ENCODE measurements around the gene RHBDD2. TPM values are rescaled to one million over a fixed set of nuclear protein-coding genes. Genes with fewer than 3 reads are reported as not detected.
"Not testable (repeated sequence)": the region's sequence is repeated elsewhere in the genome, so short reads cannot be mapped to it uniquely, and the experiment has no call there.

RHBDD2 gene
- total RNA-seq, 2 experiments from 2014 or later: 25.4 to 48.0 TPM

GRCh38 chr7:75849573-75849972 lies 29.3 kb upstream of the RHBDD2 start:
- Mint-ChIP-seq H3K4me1 (no peaks in the 10 kb centered on the region), H3K9me3 (ENCODE audit: low read depth) (no peaks in the 10 kb centered on the region), H3K27ac (no peak overlapping the region), H3K36me3 (no peaks in the 10 kb centered on the region), H3K4me3 (no peak overlapping the region), H3K27me3 (no peaks in the 10 kb centered on the region)
- ATAC-seq (no peak), DNase-seq (no peak)
- CTCF ChIA-PET: no interaction called here

- Mint-ChIP-seq H3K9me3 (ENCODE audit: low read depth) (no peaks in the 10 kb centered on the region), H3K4me3 (no peak overlapping the region), H3K27me3 (no peaks in the 10 kb centered on the region), H3K27ac (no peak overlapping the region), H3K4me1 (no peaks in the 10 kb centered on the region), H3K36me3 (no peaks in the 10 kb centered on the region)
- CTCF ChIA-PET: no interaction called here
- DNase-seq (no peak), ATAC-seq (no peak)
These were observed 28.6 kb upstream of the RHBDD2 start for GRCh38 chr7:75850235-75850634.

DNA sequence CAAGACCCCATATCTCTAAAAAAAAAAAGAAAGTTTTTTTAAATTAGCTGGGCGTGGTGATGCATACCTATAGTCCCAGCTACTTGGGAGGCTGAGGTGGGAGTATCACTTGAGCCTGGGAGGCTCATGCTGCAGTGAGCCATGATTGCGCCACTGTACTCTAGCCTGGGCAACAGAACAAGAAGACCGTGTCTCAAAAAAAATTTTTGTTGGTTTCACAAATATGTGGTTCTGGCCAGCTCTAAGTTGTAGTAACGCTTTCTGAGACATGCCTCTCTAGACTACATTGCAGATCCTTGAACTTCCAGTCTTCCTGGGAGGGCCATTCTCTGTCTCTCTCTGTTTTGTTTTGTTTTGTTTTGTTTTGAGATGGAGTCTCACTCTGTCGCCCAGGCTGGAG lies 24.6 kb upstream of the RHBDD2 start:
- ATAC-seq (no peak), DNase-seq (no peak)
- H3K36me3 Mint-ChIP-seq: no peaks in the 10 kb centered on the region
- CTCF ChIA-PET: no interaction called here
- H3K27ac Mint-ChIP-seq: no peak overlapping the region
- H3K27me3 Mint-ChIP-seq: peaks cover 4% of the 10 kb centered on the region
- H3K4me3 Mint-ChIP-seq: no peak overlapping the region
- no peaks in the 10 kb centered on the region for H3K9me3 Mint-ChIP-seq (ENCODE audit: low read depth)
- peaks cover 9% of the 10 kb centered on the region for H3K4me1 Mint-ChIP-seq

DNA sequence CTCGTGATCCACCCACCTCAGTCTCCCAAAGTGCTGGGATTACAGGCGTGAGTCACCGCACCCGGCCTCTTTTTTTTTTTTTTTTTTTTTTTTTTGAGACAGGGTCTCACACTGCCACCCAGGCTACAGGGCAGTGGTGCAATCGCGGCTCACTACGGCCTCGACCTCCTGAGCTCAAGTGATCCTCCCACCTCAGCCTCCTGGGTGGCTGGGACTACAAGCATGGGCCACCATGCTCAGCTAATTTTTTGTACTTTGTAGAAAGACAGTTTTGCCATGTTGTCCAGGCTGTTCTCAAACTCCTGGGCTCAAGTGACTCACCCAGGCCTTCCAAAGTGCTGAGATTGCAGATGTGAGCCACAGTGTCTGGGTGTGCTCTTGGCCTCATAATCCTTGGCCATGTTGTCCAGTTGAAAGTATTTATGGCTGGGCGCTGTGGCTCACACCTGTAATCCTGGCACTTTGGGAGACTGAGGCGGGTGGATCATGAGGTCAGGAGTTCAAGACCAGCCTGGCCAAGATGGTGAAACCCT lies 24.0 kb upstream of the RHBDD2 start:
- DNase-seq; H3K27me3 Mint-ChIP-seq; H3K4me3 Mint-ChIP-seq; ATAC-seq; H3K9me3 Mint-ChIP-seq (ENCODE audit: low read depth); H3K36me3 Mint-ChIP-seq; H3K4me1 Mint-ChIP-seq; H3K27ac Mint-ChIP-seq; CTCF ChIA-PET: not testable (repeated sequence)

- Mint-ChIP-seq H3K4me3 (no peak overlapping the region), H3K9me3 (ENCODE audit: low read depth) (no peaks in the 10 kb centered on the region), H3K27me3 (peaks cover 4% of the 10 kb centered on the region), H3K36me3 (no peaks in the 10 kb centered on the region), H3K4me1 (peaks cover 9% of the 10 kb centered on the region), H3K27ac (no peak overlapping the region)
- no peak for ATAC-seq
- no peak for DNase-seq
- CTCF ChIA-PET: no interaction called here
These were observed 22.3 kb upstream of the RHBDD2 start for GRCh38 chr7:75856536-75856935.

DNA sequence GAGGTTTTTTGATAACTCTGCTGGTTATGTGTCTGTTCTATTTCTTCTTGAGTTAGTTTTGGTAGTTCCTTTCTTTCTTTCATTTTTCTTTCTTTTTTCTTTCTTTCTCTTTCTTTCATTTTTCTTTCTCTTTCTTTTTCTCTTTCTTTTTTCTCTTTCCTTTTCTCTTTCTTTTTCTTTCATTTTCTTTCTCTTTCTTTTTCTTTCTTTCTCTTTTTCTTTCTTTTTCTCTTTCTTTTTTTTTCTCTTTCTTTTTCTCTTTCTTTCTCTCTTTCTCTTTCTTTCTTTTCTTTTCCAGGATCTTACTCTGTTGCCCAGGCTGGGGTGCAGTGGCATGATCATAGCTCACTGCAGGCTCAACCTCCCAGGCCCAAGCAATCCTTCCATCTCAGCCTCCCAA lies 20.4 kb upstream of the RHBDD2 start:
- Mint-ChIP-seq H3K4me1 (peaks cover 9% of the 10 kb centered on the region), H3K27ac (peak overlapping the region; percentile 14), H3K9me3 (ENCODE audit: low read depth) (no peaks in the 10 kb centered on the region), H3K36me3 (no peaks in the 10 kb centered on the region), H3K27me3 (peaks cover 4% of the 10 kb centered on the region), H3K4me3 (no peak overlapping the region)
- DNase-seq (no peak), ATAC-seq (no peak)
- CTCF ChIA-PET: no interaction called here

DNA sequence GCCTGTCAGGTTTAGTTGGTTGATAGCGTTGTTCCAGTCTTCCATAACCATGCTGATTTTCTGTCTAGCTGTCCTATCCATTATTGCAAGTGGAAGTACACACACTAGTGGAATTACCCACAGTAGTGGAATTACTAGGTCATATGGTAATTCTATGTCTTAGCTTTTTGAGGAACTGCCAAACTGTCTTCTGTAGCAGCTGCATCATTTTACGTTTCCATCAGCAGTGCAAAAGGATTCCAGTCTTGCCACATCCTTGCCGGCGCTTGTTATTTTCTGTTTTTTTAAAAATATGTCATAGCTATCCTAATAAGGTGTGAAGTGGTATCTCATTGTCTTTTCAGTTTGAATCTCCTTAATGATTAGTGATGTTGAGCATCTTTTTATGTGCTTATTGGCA lies 17.2 kb upstream of the RHBDD2 start:
- H3K27ac Mint-ChIP-seq: no peak overlapping the region
- H3K36me3 Mint-ChIP-seq: no peaks in the 10 kb centered on the region
- ATAC-seq: no peak
- H3K27me3 Mint-ChIP-seq: peaks cover 9% of the 10 kb centered on the region
- H3K9me3 Mint-ChIP-seq (ENCODE audit: low read depth): no peaks in the 10 kb centered on the region
- peaks cover 13% of the 10 kb centered on the region for H3K4me1 Mint-ChIP-seq
- CTCF ChIA-PET: no interaction called here
- no peak for DNase-seq
- H3K4me3 Mint-ChIP-seq: no peak overlapping the region

GRCh38 chr7:75864251-75864650 lies 14.6 kb upstream of the RHBDD2 start:
- not testable (repeated sequence) for DNase-seq; H3K4me1 Mint-ChIP-seq; H3K27me3 Mint-ChIP-seq; ATAC-seq; H3K4me3 Mint-ChIP-seq; H3K9me3 Mint-ChIP-seq (ENCODE audit: low read depth); H3K27ac Mint-ChIP-seq; H3K36me3 Mint-ChIP-seq
- CTCF ChIA-PET: interaction anchor here (0.7 to 4.7 kb wide), 3 partner anchors 10 to 156 kb away, joined by 3 to 75 read pairs (median 4); partner anchors contain the start of gene RHBDD2

DNA sequence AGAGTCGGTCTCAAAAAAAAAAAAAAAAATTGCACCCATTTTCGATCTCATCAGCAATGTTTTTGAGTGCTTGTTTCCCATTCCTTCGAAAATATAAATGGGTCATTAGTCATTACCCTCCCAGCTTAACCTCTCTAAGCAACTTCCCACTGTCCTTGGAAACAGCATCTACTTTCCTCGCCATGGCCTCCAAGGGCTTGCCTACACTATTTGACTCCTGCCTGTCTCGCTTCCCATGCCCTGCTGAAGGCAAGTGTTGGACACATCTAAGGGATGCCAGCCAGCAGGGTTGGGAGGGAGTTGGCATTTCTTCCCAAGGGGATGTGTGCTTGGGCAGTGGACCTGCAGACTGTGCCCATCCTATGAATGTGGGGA lies 12.7 kb upstream of the RHBDD2 start:
- no peaks in the 10 kb centered on the region for H3K9me3 Mint-ChIP-seq (ENCODE audit: low read depth)
- H3K27me3 Mint-ChIP-seq: peaks cover 6% of the 10 kb centered on the region
- DNase-seq (no peak), ATAC-seq (peak; percentile 32)
- H3K36me3 Mint-ChIP-seq: no peaks in the 10 kb centered on the region
- CTCF ChIA-PET: interaction anchor here (0.6 to 4.7 kb wide), 8 partner anchors 10 to 276 kb away, joined by 3 to 75 read pairs (median 3); no protein-coding TSS in a partner anchor
- H3K27ac Mint-ChIP-seq: no peak overlapping the region
- H3K4me3 Mint-ChIP-seq: no peak overlapping the region
- H3K4me1 Mint-ChIP-seq: peaks cover 20% of the 10 kb centered on the region

DNA sequence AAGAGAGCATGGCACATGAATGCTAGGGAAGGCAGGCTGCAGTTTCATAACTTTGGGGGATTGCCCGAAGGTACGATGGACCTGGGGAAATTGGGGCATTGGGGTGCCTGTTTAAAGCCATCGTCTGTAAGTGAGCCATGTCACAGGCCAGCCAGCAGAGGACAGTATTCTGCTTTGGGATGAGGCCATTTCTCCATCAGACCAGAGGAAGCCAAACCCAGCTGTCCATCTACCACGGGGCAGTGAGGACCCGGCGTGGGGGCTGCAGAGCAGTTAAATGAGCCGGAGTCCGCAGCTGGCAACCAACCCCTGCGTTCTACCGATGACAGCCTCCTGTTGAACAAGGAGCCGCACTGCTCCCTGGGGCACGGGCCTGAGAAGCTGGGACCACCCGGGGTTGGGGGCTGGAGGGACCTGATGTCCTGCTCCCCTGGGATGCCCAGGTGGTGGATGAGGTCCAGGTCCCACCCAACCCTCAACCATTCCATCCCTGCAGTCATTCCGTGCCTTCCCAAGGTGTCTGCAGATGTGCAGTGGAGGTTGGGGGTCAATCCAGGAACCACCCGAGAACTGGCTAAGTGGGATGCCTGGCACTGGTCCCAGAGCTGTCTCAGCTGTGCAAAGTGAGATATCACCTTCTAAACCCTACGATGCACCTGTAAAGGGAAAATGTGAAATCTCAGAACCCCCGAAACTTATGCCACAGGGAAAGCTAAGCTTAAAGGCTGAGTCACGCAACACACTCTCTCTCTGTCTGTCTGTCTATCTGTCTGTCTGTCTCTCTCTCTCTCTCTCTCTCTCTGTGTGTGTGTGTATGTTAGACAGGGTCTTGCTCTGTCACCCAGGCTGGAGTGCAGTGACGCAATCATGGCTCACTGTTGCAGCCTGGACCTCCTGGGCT lies 12.1 kb upstream of the RHBDD2 start:
- Mint-ChIP-seq H3K4me1 (peaks cover 20% of the 10 kb centered on the region), H3K27ac (no peak overlapping the region)
- CTCF ChIA-PET: interaction anchor here (0.7 to 4.7 kb wide), 8 partner anchors 9 to 170 kb away, joined by 3 to 75 read pairs (median 3); partner anchors contain the start of gene TMEM120A

DNA sequence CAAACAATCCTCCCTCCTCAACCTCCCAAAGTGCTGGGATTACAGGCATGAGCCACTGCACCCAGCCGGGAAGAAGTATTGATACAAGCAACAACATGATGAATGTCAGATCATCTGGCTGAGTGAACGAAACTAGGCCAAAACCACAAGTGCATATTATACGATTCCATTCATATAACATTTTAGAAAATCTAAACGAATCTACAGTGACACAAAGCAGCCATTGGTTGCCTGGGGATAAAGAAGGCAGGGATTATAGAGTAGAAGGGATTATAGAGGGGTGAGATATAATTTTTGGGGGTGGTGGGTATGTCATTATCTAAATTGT lies 11.5 kb upstream of the RHBDD2 start:
- no peaks in the 10 kb centered on the region for H3K9me3 Mint-ChIP-seq (ENCODE audit: low read depth)
- no peak overlapping the region for H3K4me3 Mint-ChIP-seq
- H3K27me3 Mint-ChIP-seq: peaks cover 6% of the 10 kb centered on the region
- ATAC-seq (no peak), DNase-seq (no peak)
- no peak overlapping the region for H3K27ac Mint-ChIP-seq
- no peaks in the 10 kb centered on the region for H3K36me3 Mint-ChIP-seq
- peaks cover 23% of the 10 kb centered on the region for H3K4me1 Mint-ChIP-seq
- CTCF ChIA-PET: interaction anchor here (1.3 to 4.7 kb wide), 2 partner anchors 153 to 170 kb away, joined by 3 to 75 read pairs; no protein-coding TSS in a partner anchor

More for the DNA sequence above, 12.1 kb upstream of the RHBDD2 start:
- DNase-seq (peak; percentile 67), ATAC-seq (peak; percentile 84)
- Mint-ChIP-seq H3K36me3 (no peaks in the 10 kb centered on the region), H3K4me3 (no peak overlapping the region), H3K27me3 (peaks cover 6% of the 10 kb centered on the region), H3K9me3 (ENCODE audit: low read depth) (no peaks in the 10 kb centered on the region)

DNA sequence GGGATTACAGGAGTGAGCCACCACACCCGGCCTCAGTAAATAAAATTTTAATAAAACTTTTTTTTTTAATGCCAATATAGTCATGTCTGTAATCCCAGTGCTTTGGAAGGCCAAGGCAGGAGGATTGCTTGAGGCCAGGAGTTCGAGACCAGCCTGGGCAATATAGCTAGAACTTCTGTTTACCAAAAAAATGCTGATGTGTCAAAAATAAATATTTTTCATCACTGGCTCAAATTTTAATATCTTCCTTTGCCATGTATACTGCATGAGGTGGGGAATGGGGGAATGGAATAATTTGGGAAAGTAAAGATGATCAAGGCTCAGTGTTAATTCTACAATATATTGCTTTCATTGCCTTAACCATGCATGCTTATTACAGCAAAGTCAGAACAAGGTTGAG lies 10.7 kb upstream of the RHBDD2 start:
- Mint-ChIP-seq H3K4me3 (no peak overlapping the region), H3K27me3 (peaks cover 6% of the 10 kb centered on the region), H3K4me1 (peaks cover 25% of the 10 kb centered on the region), H3K9me3 (ENCODE audit: low read depth) (no peaks in the 10 kb centered on the region), H3K36me3 (no peaks in the 10 kb centered on the region), H3K27ac (no peak overlapping the region)
- CTCF ChIA-PET: interaction anchor here (4.0 kb wide), 1 partner anchor 152 kb away, joined by 31 read pairs; no protein-coding TSS in a partner anchor
- ATAC-seq (no peak), DNase-seq (no peak)

GRCh38 chr7:75869776-75870379 lies 9.0 kb upstream of the RHBDD2 start:
- peak; percentile 25 for ATAC-seq
- H3K4me3 Mint-ChIP-seq: no peak overlapping the region
- peaks cover 25% of the 10 kb centered on the region for H3K4me1 Mint-ChIP-seq
- DNase-seq: no peak
- H3K27me3 Mint-ChIP-seq: peaks cover 6% of the 10 kb centered on the region
- H3K36me3 Mint-ChIP-seq: no peaks in the 10 kb centered on the region
- no peak overlapping the region for H3K27ac Mint-ChIP-seq
- CTCF ChIA-PET: interaction anchor here (0.6 to 4.0 kb wide), 4 partner anchors 47 to 393 kb away, joined by 3 to 31 read pairs (median 3); no protein-coding TSS in a partner anchor
- no peaks in the 10 kb centered on the region for H3K9me3 Mint-ChIP-seq (ENCODE audit: low read depth)
